ENCODE results near the gene SND1.

The SND1 gene

GRCh38 chr7:127980901-127981300 lies 328.9 kb downstream of the SND1 start:
- no peak overlapping the region for H3K4me3 Mint-ChIP-seq
- peaks cover 76% of the 10 kb centered on the region for H3K36me3 Mint-ChIP-seq (ENCODE audit: low read depth)
- no peaks in the 10 kb centered on the region for H3K27me3 Mint-ChIP-seq
- peaks cover 40% of the 10 kb centered on the region for H3K4me1 Mint-ChIP-seq (ENCODE audit: low read depth)
- peaks cover 24% of the 10 kb centered on the region for H3K9me3 Mint-ChIP-seq
- no peak overlapping the region for H3K27ac Mint-ChIP-seq
- no peak for DNase-seq

GRCh38 chr7:127981965-127982364 lies 330.0 kb downstream of the SND1 start:
- H3K9me3 Mint-ChIP-seq, result peaks cover 22% of the 10 kb centered on the region
- no peak for DNase-seq
- no peak overlapping the region for H3K4me3 Mint-ChIP-seq
- H3K36me3 Mint-ChIP-seq (ENCODE audit: low read depth), result peaks cover 75% of the 10 kb centered on the region
- H3K27ac Mint-ChIP-seq, result peak overlapping the region; percentile 24
- H3K27me3 Mint-ChIP-seq, result no peaks in the 10 kb centered on the region
- H3K4me1 Mint-ChIP-seq (ENCODE audit: low read depth), result peaks cover 40% of the 10 kb centered on the region

GRCh38 chr7:127983804-127984332 lies 331.9 kb downstream of the SND1 start:
- no peak overlapping the region for H3K27ac Mint-ChIP-seq
- peaks cover 7% of the 10 kb centered on the region for H3K9me3 Mint-ChIP-seq
- no peak for DNase-seq

GRCh38 chr7:127986581-127987521 lies 334.9 kb downstream of the SND1 start:
- Mint-ChIP-seq H3K27ac (peak overlapping the region; percentile 35), H3K36me3 (ENCODE audit: low read depth) (peaks cover 79% of the 10 kb centered on the region), H3K4me3 (no peak overlapping the region), H3K9me3 (no peaks in the 10 kb centered on the region), H3K4me1 (ENCODE audit: low read depth) (peaks cover 23% of the 10 kb centered on the region), H3K27me3 (no peaks in the 10 kb centered on the region)
- DNase-seq, result no peak

More at GRCh38 chr7:127983804-127984332, 331.9 kb downstream of the SND1 start:
- no peaks in the 10 kb centered on the region for H3K27me3 Mint-ChIP-seq
- H3K4me1 Mint-ChIP-seq (ENCODE audit: low read depth), result peaks cover 38% of the 10 kb centered on the region
- no peak overlapping the region for H3K4me3 Mint-ChIP-seq
- H3K36me3 Mint-ChIP-seq (ENCODE audit: low read depth), result peaks cover 70% of the 10 kb centered on the region

- H3K4me1 Mint-ChIP-seq (ENCODE audit: low read depth), result peaks cover 10% of the 10 kb centered on the region
- H3K27me3 Mint-ChIP-seq, result no peaks in the 10 kb centered on the region
- H3K27ac Mint-ChIP-seq, result no peak overlapping the region
- no peak overlapping the region for H3K4me3 Mint-ChIP-seq
- peaks cover 87% of the 10 kb centered on the region for H3K36me3 Mint-ChIP-seq (ENCODE audit: low read depth)
- DNase-seq, result no peak
- H3K9me3 Mint-ChIP-seq, result no peaks in the 10 kb centered on the region
These were observed 336.8 kb downstream of the SND1 start for GRCh38 chr7:127988751-127989150.

GRCh38 chr7:127993317-127993716 lies 341.3 kb downstream of the SND1 start:
- H3K4me3 Mint-ChIP-seq, result no peak overlapping the region
- H3K9me3 Mint-ChIP-seq, result no peaks in the 10 kb centered on the region
- DNase-seq, result no peak
- no peak overlapping the region for H3K27ac Mint-ChIP-seq
- H3K4me1 Mint-ChIP-seq (ENCODE audit: low read depth), result no peaks in the 10 kb centered on the region
- peaks cover 90% of the 10 kb centered on the region for H3K36me3 Mint-ChIP-seq (ENCODE audit: low read depth)
- no peaks in the 10 kb centered on the region for H3K27me3 Mint-ChIP-seq

GRCh38 chr7:127993987-127994386 lies 342.0 kb downstream of the SND1 start:
- Mint-ChIP-seq H3K27ac (no peak overlapping the region), H3K36me3 (ENCODE audit: low read depth) (peaks cover 90% of the 10 kb centered on the region), H3K4me1 (ENCODE audit: low read depth) (no peaks in the 10 kb centered on the region), H3K4me3 (no peak overlapping the region), H3K9me3 (no peaks in the 10 kb centered on the region), H3K27me3 (no peaks in the 10 kb centered on the region)
- no peak for DNase-seq

GRCh38 chr7:127995156-127995880 lies 343.3 kb downstream of the SND1 start:
- Mint-ChIP-seq H3K4me1 (ENCODE audit: low read depth) (no peaks in the 10 kb centered on the region), H3K9me3 (no peaks in the 10 kb centered on the region), H3K27ac (no peak overlapping the region), H3K36me3 (ENCODE audit: low read depth) (peaks cover 93% of the 10 kb centered on the region), H3K4me3 (no peak overlapping the region), H3K27me3 (no peaks in the 10 kb centered on the region)
- DNase-seq, result no peak

- DNase-seq, result no peak
- no peak overlapping the region for H3K27ac Mint-ChIP-seq
- no peaks in the 10 kb centered on the region for H3K27me3 Mint-ChIP-seq
- H3K4me3 Mint-ChIP-seq, result no peak overlapping the region
- H3K9me3 Mint-ChIP-seq, result no peaks in the 10 kb centered on the region
- peaks cover 93% of the 10 kb centered on the region for H3K36me3 Mint-ChIP-seq (ENCODE audit: low read depth)
- H3K4me1 Mint-ChIP-seq (ENCODE audit: low read depth), result peaks cover 3% of the 10 kb centered on the region
These were observed 343.9 kb downstream of the SND1 start for GRCh38 chr7:127995881-127996215.

- no peak overlapping the region for H3K4me3 Mint-ChIP-seq
- DNase-seq, result no peak
- peaks cover 5% of the 10 kb centered on the region for H3K4me1 Mint-ChIP-seq (ENCODE audit: low read depth)
- no peaks in the 10 kb centered on the region for H3K27me3 Mint-ChIP-seq
- no peak overlapping the region for H3K27ac Mint-ChIP-seq
- H3K36me3 Mint-ChIP-seq (ENCODE audit: low read depth), result peaks cover 93% of the 10 kb centered on the region
- no peaks in the 10 kb centered on the region for H3K9me3 Mint-ChIP-seq
These were observed 344.5 kb downstream of the SND1 start for GRCh38 chr7:127996253-127997071.

GRCh38 chr7:127997226-127997922 lies 345.4 kb downstream of the SND1 start:
- Mint-ChIP-seq H3K27ac (no peak overlapping the region), H3K36me3 (ENCODE audit: low read depth) (peaks cover 93% of the 10 kb centered on the region), H3K4me1 (ENCODE audit: low read depth) (peaks cover 10% of the 10 kb centered on the region), H3K27me3 (no peaks in the 10 kb centered on the region), H3K9me3 (no peaks in the 10 kb centered on the region), H3K4me3 (no peak overlapping the region)
- no peak for DNase-seq

- peaks cover 85% of the 10 kb centered on the region for H3K36me3 Mint-ChIP-seq (ENCODE audit: low read depth)
- no peak overlapping the region for H3K4me3 Mint-ChIP-seq
These were observed 346.7 kb downstream of the SND1 start for GRCh38 chr7:127998671-127999070.

GRCh38 chr7:128000048-128000447 lies 348.1 kb downstream of the SND1 start:
- Mint-ChIP-seq H3K27me3 (no peaks in the 10 kb centered on the region), H3K9me3 (no peaks in the 10 kb centered on the region), H3K36me3 (ENCODE audit: low read depth) (peaks cover 85% of the 10 kb centered on the region), H3K4me3 (no peak overlapping the region), H3K27ac (no peak overlapping the region), H3K4me1 (ENCODE audit: low read depth) (peaks cover 25% of the 10 kb centered on the region)
- no peak for DNase-seq

More at GRCh38 chr7:127998671-127999070, 346.7 kb downstream of the SND1 start:
- DNase-seq, result no peak
- H3K9me3 Mint-ChIP-seq, result no peaks in the 10 kb centered on the region
- no peaks in the 10 kb centered on the region for H3K27me3 Mint-ChIP-seq
- no peak overlapping the region for H3K27ac Mint-ChIP-seq
- H3K4me1 Mint-ChIP-seq (ENCODE audit: low read depth), result peaks cover 22% of the 10 kb centered on the region

- no peak for DNase-seq
- H3K4me3 Mint-ChIP-seq, result no peak overlapping the region
- peaks cover 25% of the 10 kb centered on the region for H3K4me1 Mint-ChIP-seq (ENCODE audit: low read depth)
- H3K27me3 Mint-ChIP-seq, result no peaks in the 10 kb centered on the region
- no peaks in the 10 kb centered on the region for H3K9me3 Mint-ChIP-seq
- H3K36me3 Mint-ChIP-seq (ENCODE audit: low read depth), result peaks cover 85% of the 10 kb centered on the region
- H3K27ac Mint-ChIP-seq, result no peak overlapping the region
These were observed 348.9 kb downstream of the SND1 start for GRCh38 chr7:128000854-128001265.
